Progenitor cell of endocrine pancreas (in vitro differentiated cells): ENCODE data around the gene CDKL5. TPM values are rescaled to one million over a fixed set of nuclear protein-coding genes. Genes with fewer than 3 reads are reported as not detected.

Experiments used
- DNase-seq: peaks from one replicate; pipeline ENCODE4 v3.0.0; 2021; ENCODE audit warnings: low spot score; ENCODE audit not compliant: unreplicated experiment
- H3K27ac Mint-ChIP-seq: 2 replicates; pipeline ENCODE4 v1.8.0; 2021; ENCODE audit warnings: mild to moderate bottlenecking, moderate library complexity, mixed read lengths
- H3K27me3 Mint-ChIP-seq: 2 replicates; pipeline ENCODE4 v1.8.0; 2021; ENCODE audit warnings: mixed read lengths
- H3K36me3 Mint-ChIP-seq: 2 replicates; pipeline ENCODE4 v1.8.0; 2022; ENCODE audit warnings: mixed read lengths; ENCODE audit not compliant: insufficient read depth
- H3K4me1 Mint-ChIP-seq: 2 replicates; pipeline ENCODE4 v1.8.0; 2021; ENCODE audit warnings: low read depth, mixed read lengths
- H3K4me3 Mint-ChIP-seq: 2 replicates; pipeline ENCODE4 v1.8.0; 2021; ENCODE audit warnings: low read depth, mild to moderate bottlenecking, moderate library complexity, mixed read lengths
- H3K9me3 Mint-ChIP-seq: 2 replicates; pipeline ENCODE4 v1.8.0; 2021; ENCODE audit warnings: low read depth, mixed read lengths
- CTCF ChIP-seq: fragments of 200-600 bp; sonication (generic); IDR thresholded peaks from one replicate; pipeline ENCODE4 v1.5.0; 2021; ENCODE audit warnings: antibody characterized with exemption, mild to moderate bottlenecking; ENCODE audit not compliant: unreplicated experiment
- total RNA-seq: library from RNA; stranded (reverse); gene quantifications from 2 replicates; pipeline ENCODE4 v1.2.1, GENCODE V29; 2021

The CDKL5 gene
- total RNA-seq, 1 donor from 2014 or later, result 21.9 TPM

- Mint-ChIP-seq H3K27ac (peak overlapping the region; percentile 9), H3K27me3 (no peaks in the 10 kb centered on the region), H3K4me3 (no peak overlapping the region), H3K4me1 (peaks cover 1% of the 10 kb centered on the region), H3K9me3 (peaks cover 17% of the 10 kb centered on the region), H3K36me3 (no peaks in the 10 kb centered on the region)
- TF ChIP-seq CTCF, result no peak
- no peak for DNase-seq
Observed at GRCh38 chrX:18677161-18677869, 251.9 kb downstream of the CDKL5 start.

GRCh38 chrX:18681996-18682395, 256.6 kb downstream of the CDKL5 start:
- DNase-seq, result no peak
- Mint-ChIP-seq H3K4me3 (no peak overlapping the region), H3K9me3 (peaks cover 26% of the 10 kb centered on the region), H3K27me3 (no peaks in the 10 kb centered on the region), H3K36me3 (no peaks in the 10 kb centered on the region), H3K27ac (no peak overlapping the region), H3K4me1 (no peaks in the 10 kb centered on the region)
- no peak for TF ChIP-seq CTCF

- TF ChIP-seq CTCF, result no peak
- Mint-ChIP-seq H3K4me3 (no peak overlapping the region), H3K27ac (no peak overlapping the region), H3K4me1 (no peaks in the 10 kb centered on the region), H3K27me3 (no peaks in the 10 kb centered on the region), H3K36me3 (no peaks in the 10 kb centered on the region), H3K9me3 (peaks cover 25% of the 10 kb centered on the region)
- no peak for DNase-seq
Observed at GRCh38 chrX:18682979-18683387, 257.6 kb downstream of the CDKL5 start.

- H3K36me3 Mint-ChIP-seq, result no peaks in the 10 kb centered on the region
- H3K27me3 Mint-ChIP-seq, result no peaks in the 10 kb centered on the region
- no peak overlapping the region for H3K4me3 Mint-ChIP-seq
- no peak for DNase-seq
- H3K27ac Mint-ChIP-seq, result no peak overlapping the region
- peaks cover 34% of the 10 kb centered on the region for H3K9me3 Mint-ChIP-seq
- H3K4me1 Mint-ChIP-seq, result peaks cover 7% of the 10 kb centered on the region
- TF ChIP-seq CTCF, result no peak
Observed at GRCh38 chrX:18687856-18688495, 262.6 kb downstream of the CDKL5 start.

- TF ChIP-seq CTCF, result no peak
- peaks cover 9% of the 10 kb centered on the region for H3K4me1 Mint-ChIP-seq
- H3K27me3 Mint-ChIP-seq, result no peaks in the 10 kb centered on the region
- H3K9me3 Mint-ChIP-seq, result peaks cover 43% of the 10 kb centered on the region
- H3K27ac Mint-ChIP-seq, result no peak overlapping the region
- DNase-seq, result no peak
- H3K36me3 Mint-ChIP-seq, result peaks cover 2% of the 10 kb centered on the region
- no peak overlapping the region for H3K4me3 Mint-ChIP-seq
Observed at GRCh38 chrX:18691431-18691830, 266.0 kb downstream of the CDKL5 start.
